HG03064 (cell line): ENCODE data around the gene DCTD.

Source experiments
- ATAC-seq: cut with Tn5 transposase; IDR thresholded peaks from one replicate; pipeline ENCODE4 v1.9.1; 2021; ENCODE audit warnings: low read depth; ENCODE audit not compliant: unreplicated experiment

Gene DCTD

GRCh38 chr4:182845618-182846017, 71.6 kb downstream of the DCTD start:
- no peak for ATAC-seq

GRCh38 chr4:182843808-182844325, 73.3 kb downstream of the DCTD start:
- no peak for ATAC-seq

GRCh38 chr4:182842759-182843390, 74.3 kb downstream of the DCTD start:
- ATAC-seq: no peak

- no peak for ATAC-seq
Measured at GRCh38 chr4:182842104-182842600, 75.0 kb downstream of the DCTD start.

GRCh38 chr4:182840108-182840507, 77.1 kb downstream of the DCTD start:
- ATAC-seq: no peak
